Stimulated activated effector memory CD8-positive, alpha-beta T cell treated with anti-CD3 and anti-CD28 coated beads, Interleukin-12 subunit alpha, Interleukin-12 subunit beta, amount 100 ng/mL, for 72 hours (primary cell): ENCODE results near the gene KHK.

Experiments used
- ATAC-seq: fragments of 150-1000 bp; cut with Tn5 transposase; 2 replicates; pipeline ENCODE4 v1.10.0; 2021
- DNase-seq, 2 donors: peaks; one replicate each; pipeline ENCODE4 v3.0.0; 2021 to 2022; ENCODE audit warnings: low spot score in 2 of 2
- H3K27ac Mint-ChIP-seq: one replicate; pipeline ENCODE4 v1.8.0; 2022; ENCODE audit warnings: mild to moderate bottlenecking, mixed read lengths
- H3K36me3 Mint-ChIP-seq: one replicate; pipeline ENCODE4 v1.8.0; 2022; ENCODE audit warnings: mild to moderate bottlenecking, mixed read lengths
- H3K4me1 Mint-ChIP-seq: one replicate; pipeline ENCODE4 v1.8.0; 2022; ENCODE audit warnings: mixed read lengths
- H3K4me3 Mint-ChIP-seq: one replicate; pipeline ENCODE4 v1.8.0; 2022; ENCODE audit warnings: mild to moderate bottlenecking, mixed read lengths
- H3K9me3 Mint-ChIP-seq: one replicate; pipeline ENCODE4 v1.8.0; 2022; ENCODE audit warnings: mixed read lengths

KHK gene

DNA sequence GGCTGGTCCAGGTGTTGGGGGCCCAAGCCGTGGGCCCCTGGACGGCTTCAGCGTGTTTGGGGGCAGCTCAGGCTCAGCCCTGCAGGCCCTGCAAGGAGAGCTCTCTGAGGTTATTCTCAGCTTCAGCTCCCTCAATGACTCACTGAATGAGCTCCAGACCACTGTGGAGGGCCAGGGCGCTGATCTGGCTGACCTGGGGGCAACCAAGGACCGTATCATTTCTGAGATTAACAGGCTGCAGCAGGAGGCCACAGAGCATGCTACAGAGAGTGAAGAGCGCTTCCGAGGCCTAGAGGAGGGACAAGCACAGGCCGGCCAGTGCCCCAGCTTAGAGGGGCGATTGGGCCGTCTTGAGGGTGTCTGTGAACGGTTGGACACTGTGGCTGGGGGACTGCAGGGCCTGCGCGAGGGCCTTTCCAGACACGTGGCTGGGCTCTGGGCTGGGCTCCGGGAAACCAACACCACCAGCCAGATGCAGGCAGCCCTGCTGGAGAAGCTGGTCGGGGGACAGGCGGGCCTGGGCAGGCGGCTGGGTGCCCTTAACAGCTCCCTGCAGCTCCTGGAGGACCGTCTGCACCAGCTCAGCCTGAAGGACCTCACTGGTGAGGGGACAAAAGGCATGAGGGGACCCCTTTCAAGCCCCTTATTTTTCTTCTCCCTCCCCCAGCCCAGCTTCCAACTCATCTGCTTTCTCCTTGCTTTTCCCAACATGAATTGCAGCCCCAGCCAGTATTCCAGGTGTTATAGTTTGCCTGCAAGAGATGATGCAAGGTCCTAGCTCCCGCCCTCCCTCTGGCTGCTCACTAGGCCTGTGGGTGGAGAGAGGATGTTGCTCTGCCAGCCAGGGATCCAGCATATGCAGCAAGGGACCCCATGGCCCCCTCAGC lies 2.9 kb upstream of the KHK start:
- no peak for ATAC-seq
- Mint-ChIP-seq H3K4me1 (peaks cover 47% of the 10 kb centered on the region), H3K9me3 (no peaks in the 10 kb centered on the region), H3K27ac (no peak overlapping the region), H3K4me3 (peak overlapping the region; percentile 23), H3K36me3 (peaks cover 17% of the 10 kb centered on the region)
- DNase-seq, result no peak

DNA sequence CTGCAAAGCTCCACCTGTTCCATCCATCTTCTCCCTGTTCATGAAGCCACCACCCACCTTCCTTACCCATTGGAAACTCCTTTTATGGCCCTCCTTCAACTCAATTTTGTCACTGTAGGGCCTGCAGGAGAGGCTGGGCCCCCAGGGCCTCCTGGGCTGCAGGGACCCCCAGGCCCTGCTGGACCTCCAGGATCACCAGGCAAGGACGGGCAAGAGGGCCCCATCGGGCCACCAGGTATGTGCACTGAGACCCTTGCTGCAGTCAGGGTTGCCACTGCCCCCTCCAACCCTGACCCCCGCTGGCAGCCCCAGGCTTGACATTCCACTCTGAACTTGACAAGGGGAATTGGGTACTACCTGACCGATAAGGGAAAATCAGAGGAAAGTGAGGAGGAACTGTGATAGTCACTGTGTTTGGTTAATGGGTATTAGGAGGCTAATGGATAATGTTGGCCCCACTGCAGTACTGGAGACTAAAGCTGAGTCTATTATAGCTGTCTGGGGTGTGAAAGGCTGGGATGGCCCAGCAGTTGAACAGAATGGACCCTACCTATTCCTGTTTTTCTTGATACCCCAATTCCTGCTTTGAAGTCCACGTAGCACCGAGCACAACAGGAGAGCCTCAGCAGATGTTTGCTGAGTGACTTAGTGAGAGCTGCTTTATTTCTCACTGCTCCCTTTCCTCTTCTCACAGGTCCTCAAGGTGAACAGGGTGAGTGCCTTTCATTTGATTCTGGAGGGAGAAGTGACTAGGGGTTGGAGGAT lies 2.1 kb upstream of the KHK start:
- ATAC-seq (no peak), DNase-seq (no peak)
- Mint-ChIP-seq H3K9me3 (no peaks in the 10 kb centered on the region), H3K27ac (no peak overlapping the region), H3K36me3 (peaks cover 17% of the 10 kb centered on the region), H3K4me3 (peak overlapping the region; percentile 79), H3K4me1 (peaks cover 47% of the 10 kb centered on the region)

DNA sequence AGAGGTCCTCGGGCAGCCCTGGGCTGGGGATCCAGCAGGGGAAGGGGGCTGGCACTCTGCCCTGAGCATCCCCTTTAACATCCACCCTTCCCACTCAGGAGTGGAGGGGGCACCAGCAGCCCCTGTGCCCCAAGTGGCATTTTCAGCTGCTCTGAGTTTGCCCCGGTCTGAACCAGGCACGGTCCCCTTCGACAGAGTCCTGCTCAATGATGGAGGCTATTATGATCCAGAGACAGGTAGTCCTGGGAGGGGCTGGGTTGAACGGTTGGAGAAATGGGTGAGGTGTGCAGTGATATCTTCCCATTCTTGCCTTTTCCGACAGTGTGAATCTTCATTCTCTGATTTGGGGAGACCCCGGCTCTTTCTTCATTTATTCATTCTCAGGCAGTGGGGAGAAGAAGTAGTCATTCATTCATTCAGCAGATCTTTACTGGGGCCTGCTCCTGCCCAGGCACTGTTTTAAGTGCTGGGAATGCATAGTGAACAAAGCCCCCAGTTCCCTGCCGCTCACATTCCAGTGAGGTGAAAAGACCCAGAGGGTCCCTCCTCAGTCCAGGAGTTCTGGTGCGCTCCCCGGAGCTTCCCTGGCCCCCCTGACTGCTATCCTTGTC lies 1.4 kb upstream of the KHK start:
- H3K4me3 Mint-ChIP-seq, result peak overlapping the region; percentile 79
- H3K9me3 Mint-ChIP-seq, result no peaks in the 10 kb centered on the region
- DNase-seq (no peak), ATAC-seq (no peak)
- H3K27ac Mint-ChIP-seq, result peak overlapping the region; percentile 75
- peaks cover 43% of the 10 kb centered on the region for H3K4me1 Mint-ChIP-seq
- peaks cover 17% of the 10 kb centered on the region for H3K36me3 Mint-ChIP-seq

DNA sequence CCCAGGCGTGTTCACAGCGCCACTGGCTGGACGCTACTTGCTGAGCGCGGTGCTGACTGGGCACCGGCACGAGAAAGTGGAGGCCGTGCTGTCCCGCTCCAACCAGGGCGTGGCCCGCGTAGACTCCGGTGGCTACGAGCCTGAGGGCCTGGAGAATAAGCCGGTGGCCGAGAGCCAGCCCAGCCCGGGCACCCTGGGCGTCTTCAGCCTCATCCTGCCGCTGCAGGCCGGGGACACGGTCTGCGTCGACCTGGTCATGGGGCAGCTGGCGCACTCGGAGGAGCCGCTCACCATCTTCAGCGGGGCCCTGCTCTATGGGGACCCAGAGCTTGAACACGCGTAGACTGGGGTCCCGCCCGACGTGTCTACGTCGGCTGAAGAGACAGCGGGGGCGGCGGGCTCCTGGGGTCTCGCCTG lies 891 bp upstream of the KHK start:
- peak; percentile 8 for ATAC-seq
- Mint-ChIP-seq H3K4me3 (peak overlapping the region; percentile 79), H3K4me1 (peaks cover 38% of the 10 kb centered on the region), H3K27ac (peak overlapping the region; percentile 75), H3K36me3 (peaks cover 15% of the 10 kb centered on the region), H3K9me3 (no peaks in the 10 kb centered on the region)
- DNase-seq, result peak; percentile 29 to 76

DNA sequence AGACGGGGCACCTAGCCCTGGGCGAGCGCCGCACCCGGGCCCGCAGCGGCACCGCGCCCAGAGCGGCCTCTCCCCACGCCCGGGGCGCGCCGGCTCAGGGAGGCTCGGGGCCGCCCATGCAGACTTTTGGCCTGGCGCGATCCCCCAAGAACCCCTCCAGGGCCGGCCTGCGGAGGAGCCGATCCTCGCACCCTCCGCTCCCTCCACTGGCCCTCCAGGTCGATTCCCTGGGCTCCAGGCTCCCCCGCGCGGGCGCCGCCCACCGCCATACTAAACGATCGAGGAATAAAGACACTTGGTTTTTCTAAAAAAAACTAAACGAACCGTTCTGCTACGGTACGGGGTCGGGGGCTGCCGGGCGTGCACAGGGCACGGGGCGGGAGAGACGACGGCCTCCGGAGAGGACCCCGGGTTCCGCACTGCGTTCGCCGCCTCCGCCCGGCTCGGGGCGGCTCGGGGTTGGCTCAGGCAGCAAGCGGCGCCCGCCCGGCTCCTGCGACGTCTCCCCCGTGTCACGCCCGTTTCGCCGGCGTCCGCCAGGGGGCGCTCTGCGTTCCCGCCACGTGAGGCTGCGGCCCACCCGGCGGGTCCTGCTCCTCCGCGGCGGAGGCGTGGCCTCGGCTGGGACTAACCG lies 365 bp upstream of the KHK start:
- DNase-seq, result peak; percentile 100
- peaks cover 9% of the 10 kb centered on the region for H3K36me3 Mint-ChIP-seq
- H3K9me3 Mint-ChIP-seq, result no peaks in the 10 kb centered on the region
- peak; percentile 93 for ATAC-seq
- H3K4me1 Mint-ChIP-seq, result peaks cover 33% of the 10 kb centered on the region
- peak overlapping the region; percentile 75 for H3K27ac Mint-ChIP-seq
- H3K4me3 Mint-ChIP-seq, result peak overlapping the region; percentile 79

- Mint-ChIP-seq H3K36me3 (peaks cover 6% of the 10 kb centered on the region), H3K27ac (no peak overlapping the region), H3K4me1 (peaks cover 26% of the 10 kb centered on the region), H3K4me3 (peak overlapping the region; percentile 79), H3K9me3 (no peaks in the 10 kb centered on the region)
- DNase-seq, result no peak
- no peak for ATAC-seq
Measured at GRCh38 chr2:27087823-27088410, 1.3 kb downstream of the KHK start.

GRCh38 chr2:27088634-27089033 lies 2.1 kb downstream of the KHK start:
- Mint-ChIP-seq H3K27ac (no peak overlapping the region), H3K4me3 (no peak overlapping the region), H3K4me1 (peaks cover 21% of the 10 kb centered on the region), H3K9me3 (no peaks in the 10 kb centered on the region), H3K36me3 (peaks cover 6% of the 10 kb centered on the region)
- ATAC-seq (no peak), DNase-seq (no peak)

GRCh38 chr2:27089111-27089954 lies 2.8 kb downstream of the KHK start:
- Mint-ChIP-seq H3K4me3 (no peak overlapping the region), H3K36me3 (peaks cover 6% of the 10 kb centered on the region), H3K9me3 (no peaks in the 10 kb centered on the region), H3K4me1 (peaks cover 20% of the 10 kb centered on the region), H3K27ac (no peak overlapping the region)
- no peak for ATAC-seq
- no peak for DNase-seq

DNA sequence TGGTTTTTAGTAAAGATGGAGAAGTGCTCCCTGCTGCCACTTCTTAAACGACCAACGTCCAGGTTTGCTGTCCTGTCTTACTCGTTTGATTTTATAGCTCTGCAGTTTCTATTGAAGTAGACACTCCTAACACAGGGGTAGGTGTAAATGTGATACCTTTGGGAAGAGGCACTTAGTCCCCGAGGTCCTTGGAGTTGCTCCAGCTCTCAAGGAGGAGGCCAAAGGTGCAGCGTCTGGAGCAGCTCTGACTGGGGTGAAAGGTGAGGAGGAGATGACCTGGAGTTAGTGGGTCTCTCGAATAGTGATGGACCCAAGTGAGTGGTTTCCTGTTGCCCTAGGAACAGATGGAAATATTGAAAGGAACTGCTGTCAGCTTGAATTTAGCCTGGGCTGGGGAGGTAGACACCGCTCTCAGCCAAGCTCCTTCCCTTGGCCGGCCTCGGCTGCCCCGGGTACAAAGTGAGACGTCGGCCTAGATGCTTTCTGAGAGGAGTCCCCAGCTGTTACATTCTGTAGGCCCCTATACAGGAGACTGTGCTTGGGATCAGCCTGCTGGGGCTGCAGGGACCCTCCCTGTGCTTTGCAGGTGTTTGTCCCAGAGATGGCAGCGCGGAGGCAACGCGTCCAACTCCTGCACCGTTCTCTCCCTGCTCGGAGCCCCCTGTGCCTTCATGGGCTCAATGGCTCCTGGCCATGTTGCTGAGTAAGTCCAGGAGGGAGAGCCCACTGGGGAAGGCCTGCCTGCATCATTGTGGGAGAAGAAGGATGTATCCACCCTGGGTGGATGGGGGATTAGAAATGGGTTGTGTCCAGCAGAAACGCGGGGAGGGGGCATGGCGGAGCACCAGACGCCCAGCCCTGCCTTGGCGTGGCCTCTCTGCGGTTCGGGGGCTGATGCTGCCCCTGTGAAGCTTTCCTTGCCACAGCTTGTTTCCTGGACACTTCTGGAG lies 5.4 kb downstream of the KHK start:
- H3K4me3 Mint-ChIP-seq, result no peak overlapping the region

DNA sequence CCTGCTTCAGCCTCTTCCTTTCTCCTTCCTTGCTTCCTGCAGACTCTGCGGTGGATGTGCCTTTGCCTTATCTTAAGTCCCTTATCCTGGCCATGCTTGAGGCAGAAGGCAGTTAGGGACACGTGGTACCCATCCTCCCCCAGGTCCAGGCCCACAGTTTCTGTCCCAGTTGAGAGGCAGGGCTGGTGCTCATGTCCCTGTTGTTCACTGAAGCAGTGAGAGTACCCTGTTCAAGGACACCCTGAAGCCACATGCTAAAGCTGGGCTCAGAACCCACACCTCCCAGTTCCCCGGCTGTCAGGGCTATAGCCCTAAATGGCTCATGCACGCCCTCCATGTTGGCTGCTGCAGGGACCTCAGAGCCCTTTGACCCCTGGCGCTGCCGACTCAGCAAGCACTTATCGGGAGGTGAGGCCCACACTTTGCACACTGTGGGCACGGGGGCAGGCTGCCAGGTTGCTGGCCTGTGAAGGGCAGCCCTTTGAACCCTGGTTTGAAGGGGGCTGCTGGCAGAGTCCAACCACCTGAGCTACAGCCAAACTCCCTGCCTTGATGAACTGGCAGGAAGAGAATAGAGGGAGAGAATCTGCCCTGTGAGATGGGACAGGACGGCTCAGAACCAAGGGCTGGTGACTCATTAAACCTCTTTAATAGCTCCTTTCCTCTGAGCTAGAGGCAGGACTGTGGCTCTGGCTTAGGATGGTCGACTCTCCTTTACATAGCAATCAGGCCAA lies 6.3 kb downstream of the KHK start:
- H3K27ac Mint-ChIP-seq, result no peak overlapping the region
- H3K36me3 Mint-ChIP-seq, result no peaks in the 10 kb centered on the region
- DNase-seq (no peak), ATAC-seq (no peak)
- H3K9me3 Mint-ChIP-seq, result no peaks in the 10 kb centered on the region
- peaks cover 16% of the 10 kb centered on the region for H3K4me1 Mint-ChIP-seq
- H3K4me3 Mint-ChIP-seq, result no peak overlapping the region

More for the DNA sequence above, 5.4 kb downstream of the KHK start:
- no peak for ATAC-seq
- Mint-ChIP-seq H3K4me1 (peaks cover 22% of the 10 kb centered on the region), H3K9me3 (no peaks in the 10 kb centered on the region), H3K36me3 (no peaks in the 10 kb centered on the region), H3K27ac (no peak overlapping the region)
- DNase-seq, result no peak

DNA sequence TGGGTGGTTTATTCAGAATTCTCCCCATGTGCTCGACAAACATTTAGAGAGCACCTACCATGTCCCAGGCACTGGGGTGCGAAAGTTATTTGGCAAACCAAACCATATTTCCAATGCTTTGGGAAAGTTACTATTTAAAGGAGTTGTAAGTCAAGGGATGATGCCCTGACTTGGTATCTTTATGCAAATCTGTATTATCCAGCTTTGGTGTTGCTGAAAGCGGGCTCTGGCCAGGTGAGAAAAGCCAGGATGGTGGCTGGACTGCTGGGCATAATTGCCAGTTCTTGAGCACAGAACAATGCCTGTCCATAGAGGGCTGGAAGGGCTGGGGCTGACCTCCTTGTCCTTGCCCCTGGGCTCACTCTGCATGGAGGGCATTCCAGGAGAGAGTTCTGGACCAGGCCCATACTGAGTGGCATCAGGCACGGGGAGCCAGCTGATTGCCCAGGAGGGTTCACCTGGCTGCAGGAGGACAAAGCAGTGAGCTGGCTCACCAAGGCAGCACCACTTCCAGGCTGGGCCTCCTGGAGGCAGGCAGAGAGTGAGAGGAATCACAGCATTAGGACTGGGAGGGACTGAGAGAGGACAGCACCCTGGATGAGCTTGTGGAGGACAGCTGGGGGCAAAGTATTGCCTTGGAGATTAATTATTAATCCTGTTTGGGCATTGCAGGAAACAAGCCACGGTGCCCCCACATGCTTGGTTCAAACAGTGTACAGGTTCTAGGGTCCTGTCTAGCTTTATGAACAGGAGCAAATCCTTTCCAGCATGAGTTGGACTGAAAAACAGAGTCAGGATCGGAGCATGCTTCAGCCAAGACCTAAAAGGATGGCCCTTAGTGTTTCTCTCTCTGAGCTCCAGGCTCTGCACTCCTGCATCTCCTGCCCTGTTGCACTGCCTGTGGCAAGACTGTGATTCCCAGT lies 7.1 kb downstream of the KHK start:
- Mint-ChIP-seq H3K9me3 (no peaks in the 10 kb centered on the region), H3K36me3 (no peaks in the 10 kb centered on the region), H3K27ac (no peak overlapping the region), H3K4me3 (no peak overlapping the region), H3K4me1 (peaks cover 16% of the 10 kb centered on the region)
- DNase-seq (no peak), ATAC-seq (no peak)

DNA sequence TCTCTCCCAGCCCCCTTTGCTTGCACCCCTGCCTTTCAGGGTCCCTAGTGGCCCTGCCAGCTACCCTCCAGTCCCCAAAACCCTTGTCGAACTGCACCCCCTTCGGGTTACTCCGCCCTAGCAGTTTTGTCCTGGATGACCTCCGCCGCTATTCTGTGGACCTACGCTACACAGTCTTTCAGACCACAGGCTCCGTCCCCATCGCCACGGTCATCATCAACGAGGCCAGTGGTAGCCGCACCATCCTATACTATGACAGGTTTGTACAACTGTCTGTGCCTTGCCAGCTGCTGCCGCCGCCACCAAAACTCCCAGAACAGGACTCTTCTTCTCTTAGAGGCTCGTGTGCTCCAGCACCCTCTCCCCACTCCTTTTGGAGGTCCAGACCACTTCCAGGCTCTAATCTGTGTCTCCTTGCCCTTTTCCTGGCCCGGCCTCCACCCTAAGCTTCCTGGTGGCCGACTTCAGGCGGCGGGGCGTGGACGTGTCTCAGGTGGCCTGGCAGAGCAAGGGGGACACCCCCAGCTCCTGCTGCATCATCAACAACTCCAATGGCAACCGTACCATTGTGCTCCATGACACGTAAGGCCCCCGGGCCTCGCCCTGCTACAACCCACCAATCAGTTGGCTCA lies 7.9 kb downstream of the KHK start:
- Mint-ChIP-seq H3K27ac (peak overlapping the region; percentile 3), H3K9me3 (no peaks in the 10 kb centered on the region), H3K4me3 (no peak overlapping the region), H3K4me1 (peaks cover 16% of the 10 kb centered on the region), H3K36me3 (no peaks in the 10 kb centered on the region)
- no peak for ATAC-seq
- DNase-seq, result no peak
